Measurements from ENCODE around the gene PCDHGA1. TPM values are rescaled to one million over a fixed set of nuclear protein-coding genes. Genes with fewer than 3 reads are reported as not detected.
A peak's percentile ranks its signal among the peaks of the same experiment; 100 is the strongest.

Gene PCDHGA1
- polyA plus RNA-seq, 1 experiment: 2.2 TPM

GRCh38 chr5:141517880-141518617, 187.7 kb downstream of the PCDHGA1 start:
- H3K4me3 ChIP-seq (ENCODE audit: low read depth, low read length): no peak overlapping the region
- no peaks in the 10 kb centered on the region for H3K27me3 ChIP-seq (ENCODE audit: control insufficient read depth, insufficient read depth, low read length)
- DNase-seq (ENCODE audit: low read depth, low spot score): peak; percentile 69
- no peaks in the 10 kb centered on the region for H3K9me3 ChIP-seq (ENCODE audit: control insufficient read depth, insufficient read depth, low read length)
- CTCF ChIA-PET: interaction anchor here (0.6 to 2.1 kb wide), 6 partner anchors 10 to 148 kb away, joined by 3 to 18 read pairs (median 4); partner anchors contain the start of gene PCDHGB3
- TF ChIP-seq CTCF (IDR thresholded peaks at IDR 0.05; ENCODE audit: low read depth, low read length): no peak
- POLR2A ChIA-PET: interaction anchor here (0.6 to 1.9 kb wide), 5 partner anchors 10 to 98 kb away, joined by 3 to 26 read pairs (median 4); partner anchors contain the start of gene PCDHGC3
- H3K27ac ChIP-seq (ENCODE audit: low read depth, low read length): peak overlapping the region; percentile 81

GRCh38 chr5:141518618-141519015, 188.3 kb downstream of the PCDHGA1 start:
- no peak for TF ChIP-seq CTCF (IDR thresholded peaks at IDR 0.05; ENCODE audit: low read depth, low read length)
- DNase-seq (ENCODE audit: low read depth, low spot score): no peak
- POLR2A ChIA-PET: interaction anchor here (0.6 to 1.9 kb wide), 5 partner anchors 9 to 99 kb away, joined by 3 to 26 read pairs (median 4); partner anchors contain the start of gene PCDHGC3
- Histone ChIP-seq H3K4me3 (ENCODE audit: low read depth, low read length) (no peak overlapping the region), H3K27me3 (ENCODE audit: control insufficient read depth, insufficient read depth, low read length) (no peaks in the 10 kb centered on the region), H3K27ac (ENCODE audit: low read depth, low read length) (peak overlapping the region; percentile 73), H3K9me3 (ENCODE audit: control insufficient read depth, insufficient read depth, low read length) (no peaks in the 10 kb centered on the region)
- CTCF ChIA-PET: interaction anchor here (0.6 to 2.1 kb wide), 4 partner anchors 11 to 45 kb away, joined by 3 to 18 read pairs (median 4); no protein-coding TSS in a partner anchor

- no peak for DNase-seq (ENCODE audit: low read depth, low spot score)
- no peak overlapping the region for H3K4me3 ChIP-seq (ENCODE audit: low read depth, low read length)
- ChIA-PET CTCF (interaction anchor here (1.0 to 7.0 kb wide), 4 partner anchors 9 to 44 kb away, joined by 4 to 165 read pairs (median 12); no protein-coding TSS in a partner anchor), POLR2A (interaction anchor here (0.6 to 2.2 kb wide), 2 partner anchors 11 to 191 kb away, joined by 3 to 40 read pairs; no protein-coding TSS in a partner anchor)
- no peak overlapping the region for H3K27ac ChIP-seq (ENCODE audit: low read depth, low read length)
- TF ChIP-seq CTCF (IDR thresholded peaks at IDR 0.05; ENCODE audit: low read depth, low read length): no peak
- no peaks in the 10 kb centered on the region for H3K27me3 ChIP-seq (ENCODE audit: control insufficient read depth, insufficient read depth, low read length)
- no peaks in the 10 kb centered on the region for H3K9me3 ChIP-seq (ENCODE audit: control insufficient read depth, insufficient read depth, low read length)
Measured at GRCh38 chr5:141519605-141520565, 189.6 kb downstream of the PCDHGA1 start.

GRCh38 chr5:141521244-141521781, 191.0 kb downstream of the PCDHGA1 start:
- no peaks in the 10 kb centered on the region for H3K9me3 ChIP-seq (ENCODE audit: control insufficient read depth, insufficient read depth, low read length)
- peak; percentile 97 for DNase-seq (ENCODE audit: low read depth, low spot score)
- peak overlapping the region; percentile 92 for H3K27ac ChIP-seq (ENCODE audit: low read depth, low read length)
- no peak overlapping the region for H3K4me3 ChIP-seq (ENCODE audit: low read depth, low read length)
- TF ChIP-seq CTCF (IDR thresholded peaks at IDR 0.05; ENCODE audit: low read depth, low read length): no peak
- POLR2A ChIA-PET: interaction anchor here (1.1 to 2.2 kb wide), 5 partner anchors 9 to 44 kb away, joined by 3 to 40 read pairs (median 9); partner anchors contain the start of gene PCDHGC5
- H3K27me3 ChIP-seq (ENCODE audit: control insufficient read depth, insufficient read depth, low read length): no peaks in the 10 kb centered on the region
- CTCF ChIA-PET: interaction anchor here (0.6 to 9.0 kb wide), 12 partner anchors 10 to 1163 kb away, joined by 3 to 165 read pairs (median 5); partner anchors contain the start of genes PCDHGA12, PCDHGB3 and PCDHGC5

Data from AG04450 (cell line).